Measurements from ENCODE around the gene ZACN.

- TF ChIP-seq, protein P1, sequence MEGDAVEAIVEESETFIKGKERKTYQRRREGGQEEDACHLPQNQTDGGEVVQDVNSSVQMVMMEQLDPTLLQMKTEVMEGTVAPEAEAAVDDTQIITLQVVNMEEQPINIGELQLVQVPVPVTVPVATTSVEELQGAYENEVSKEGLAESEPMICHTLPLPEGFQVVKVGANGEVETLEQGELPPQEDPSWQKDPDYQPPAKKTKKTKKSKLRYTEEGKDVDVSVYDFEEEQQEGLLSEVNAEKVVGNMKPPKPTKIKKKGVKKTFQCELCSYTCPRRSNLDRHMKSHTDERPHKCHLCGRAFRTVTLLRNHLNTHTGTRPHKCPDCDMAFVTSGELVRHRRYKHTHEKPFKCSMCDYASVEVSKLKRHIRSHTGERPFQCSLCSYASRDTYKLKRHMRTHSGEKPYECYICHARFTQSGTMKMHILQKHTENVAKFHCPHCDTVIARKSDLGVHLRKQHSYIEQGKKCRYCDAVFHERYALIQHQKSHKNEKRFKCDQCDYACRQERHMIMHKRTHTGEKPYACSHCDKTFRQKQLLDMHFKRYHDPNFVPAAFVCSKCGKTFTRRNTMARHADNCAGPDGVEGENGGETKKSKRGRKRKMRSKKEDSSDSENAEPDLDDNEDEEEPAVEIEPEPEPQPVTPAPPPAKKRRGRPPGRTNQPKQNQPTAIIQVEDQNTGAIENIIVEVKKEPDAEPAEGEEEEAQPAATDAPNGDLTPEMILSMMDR (conservative IDR thresholded peaks at IDR 0.05; ENCODE audit: low read length): no peak
- TF ChIP-seq EZH2phosphoT487 (IDR thresholded peaks at IDR 0.05; ENCODE audit: borderline replicate concordance, low read depth, low read length): no peak
Measured at GRCh38 chr17:76080768-76081287, 1.8 kb downstream of the ZACN start.

All from OCI-LY7 (cell line).